CD8-positive, alpha-beta memory T cell (primary cell): ENCODE results near the gene ALX4. TPM values are rescaled to one million over a fixed set of nuclear protein-coding genes. Genes with fewer than 3 reads are reported as not detected.

ENCODE experiments used
- CTCF ChIA-PET: fragments of 350-600 bp; sonication (Branson Sonifier 250); formaldehyde crosslinking; loops from one replicate; lab custom pipeline; 2021; ENCODE audit warnings: antibody characterized with exemption; lab: Charles Lee
- POLR2A ChIA-PET: fragments of 350-600 bp; sonication (Branson Sonifier 250); formaldehyde crosslinking; loops from one replicate; lab custom pipeline; 2021; ENCODE audit warnings: antibody characterized with exemption; lab: Charles Lee
- DNase-seq, 5 donors: peaks; one replicate each; pipeline versions ENCODE4 v3.0.0 to v3.0.0-alpha.2; 2020 to 2022; ENCODE audit warnings: mixed read lengths in 1 of 5
- H3K27ac ChIP-seq: one replicate; pipeline ENCODE4 v1.7.0; 2013; ENCODE audit warnings: low read depth, mild to moderate bottlenecking, low read length, moderate library complexity
- H3K27me3 ChIP-seq: 2 replicates; pipeline ENCODE4 v1.7.0; 2013; ENCODE audit warnings: low read length, mild to moderate bottlenecking; ENCODE audit not compliant: insufficient read depth, poor library complexity, severe bottlenecking
- H3K36me3 ChIP-seq: 2 replicates; pipeline ENCODE4 v1.7.0; 2013; ENCODE audit warnings: mild to moderate bottlenecking, low read length, moderate library complexity; ENCODE audit not compliant: insufficient read depth
- H3K4me1 ChIP-seq: 2 replicates; pipeline ENCODE4 v1.7.0; 2013; ENCODE audit warnings: mild to moderate bottlenecking, low read length, moderate library complexity; ENCODE audit not compliant: insufficient read depth
- H3K4me3 ChIP-seq: 2 replicates; pipeline ENCODE4 v1.7.0; 2013; ENCODE audit warnings: mild to moderate bottlenecking, low read length
- H3K9me3 ChIP-seq: 2 replicates; pipeline ENCODE4 v1.7.0; 2013; ENCODE audit warnings: mild to moderate bottlenecking, low read length
- H3K27ac Mint-ChIP-seq, 8 donors: one replicate each; pipeline ENCODE4 v1.8.0; 2020 to 2021; ENCODE audit warnings: mixed read lengths in 8 of 8, mild to moderate bottlenecking in 6 of 8, inconsistent platforms in 3 of 8, moderate library complexity in 3 of 8
- H3K27me3 Mint-ChIP-seq, 2 donors: one replicate each; pipeline ENCODE4 v1.8.0; 2020 to 2021; ENCODE audit warnings: mixed read lengths in 2 of 2, mild to moderate bottlenecking in 1 of 2, moderate library complexity in 1 of 2
- H3K36me3 Mint-ChIP-seq, 3 donors: one replicate each; pipeline ENCODE4 v1.8.0; 2020 to 2021; ENCODE audit warnings: mixed read lengths in 3 of 3, inconsistent platforms in 1 of 3, mild to moderate bottlenecking in 1 of 3
- H3K4me1 Mint-ChIP-seq, 3 donors: one replicate each; pipeline ENCODE4 v1.8.0; 2020 to 2021; ENCODE audit warnings: mixed read lengths in 3 of 3, inconsistent platforms in 1 of 3, mild to moderate bottlenecking in 1 of 3
- H3K4me3 Mint-ChIP-seq, 7 donors: one replicate each; pipeline ENCODE4 v1.8.0; 2020 to 2021; ENCODE audit warnings: mixed read lengths in 7 of 7, mild to moderate bottlenecking in 6 of 7, moderate library complexity in 4 of 7, inconsistent platforms in 2 of 7
- H3K9me3 Mint-ChIP-seq, 5 donors: one replicate each; pipeline ENCODE4 v1.8.0; 2020 to 2022; ENCODE audit warnings: mixed read lengths in 5 of 5, mild to moderate bottlenecking in 3 of 5, moderate library complexity in 2 of 5, inconsistent platforms in 1 of 5
- polyA plus RNA-seq: library from polyadenylated mRNA; unstranded; fragments of 300-500 nt; fragmentation: Illumina TruSeq; gene quantifications from one replicate; pipeline ENCODE4 v1.2.3, GENCODE V29; 2021
- total RNA-seq, 2 experiments: library from RNA; stranded (reverse); gene quantifications; one replicate each; pipeline ENCODE4 v1.2.3, GENCODE V29; 2021

ALX4 gene
- total and polyA plus RNA-seq, 3 experiments from 2014 or later = not detected

GRCh38 chr11:44305470-44306051 lies 4.4 kb downstream of the ALX4 start:
- H3K27me3 ChIP-seq = peaks cover 38% of the 10 kb centered on the region
- Mint-ChIP-seq H3K4me3 (peak overlapping the region; percentile 81 to 93 (median 85)), H3K27ac (peak overlapping the region in 3 of 8 donors; percentile 34 to 60 (median 51)), H3K27me3 (peaks cover 66 to 78% of the 10 kb centered on the region in 2 donors), H3K4me1 (peaks cover 27 to 51% (median 27%) of the 10 kb centered on the region in 3 donors), H3K9me3 (peaks cover 0 to 6% (median 0%) of the 10 kb centered on the region in 5 donors), H3K36me3 (peaks cover 0 to 2% (median 0%) of the 10 kb centered on the region in 3 donors)
- no peaks in the 10 kb centered on the region for H3K9me3 ChIP-seq
- peak in 1 of 5 donors; percentile 13 for DNase-seq
- ChIA-PET CTCF (no interaction called here), POLR2A (no interaction called here)
- peaks cover 16% of the 10 kb centered on the region for H3K4me1 ChIP-seq
- H3K27ac ChIP-seq = no peak overlapping the region
- H3K4me3 ChIP-seq = peak overlapping the region; percentile 59
- no peaks in the 10 kb centered on the region for H3K36me3 ChIP-seq

- peak overlapping the region in 1 of 8 donors; percentile 34 for H3K27ac Mint-ChIP-seq
- H3K27me3 ChIP-seq = peaks cover 38% of the 10 kb centered on the region
- H3K4me3 Mint-ChIP-seq = peak overlapping the region; percentile 81 to 93 (median 85)
- peaks cover 0 to 6% (median 0%) of the 10 kb centered on the region in 5 donors for H3K9me3 Mint-ChIP-seq
- no peaks in the 10 kb centered on the region for H3K9me3 ChIP-seq
- peaks cover 66 to 82% of the 10 kb centered on the region in 2 donors for H3K27me3 Mint-ChIP-seq
- no peak for DNase-seq
- peaks cover 27 to 51% (median 27%) of the 10 kb centered on the region in 3 donors for H3K4me1 Mint-ChIP-seq
- CTCF ChIA-PET = no interaction called here
- peaks cover 0 to 2% (median 0%) of the 10 kb centered on the region in 3 donors for H3K36me3 Mint-ChIP-seq
- POLR2A ChIA-PET = no interaction called here
- H3K4me3 ChIP-seq = peak overlapping the region; percentile 59
- no peaks in the 10 kb centered on the region for H3K36me3 ChIP-seq
- peaks cover 16% of the 10 kb centered on the region for H3K4me1 ChIP-seq
- no peak overlapping the region for H3K27ac ChIP-seq
These were observed 4.9 kb downstream of the ALX4 start for GRCh38 chr11:44305026-44305469.

- peaks cover 38% of the 10 kb centered on the region for H3K27me3 ChIP-seq
- Mint-ChIP-seq H3K4me3 (peak overlapping the region; percentile 81 to 93 (median 85)), H3K36me3 (peaks cover 0 to 2% (median 0%) of the 10 kb centered on the region in 3 donors), H3K4me1 (peaks cover 27 to 47% (median 27%) of the 10 kb centered on the region in 3 donors), H3K27me3 (peaks cover 71 to 86% of the 10 kb centered on the region in 2 donors), H3K27ac (no peak overlapping the region), H3K9me3 (peaks cover 0 to 6% (median 0%) of the 10 kb centered on the region in 5 donors)
- no peak overlapping the region for H3K4me3 ChIP-seq
- CTCF ChIA-PET = no interaction called here
- H3K36me3 ChIP-seq = no peaks in the 10 kb centered on the region
- H3K4me1 ChIP-seq = peaks cover 16% of the 10 kb centered on the region
- DNase-seq = no peak
- no peak overlapping the region for H3K27ac ChIP-seq
- POLR2A ChIA-PET = no interaction called here
- H3K9me3 ChIP-seq = no peaks in the 10 kb centered on the region
These were observed 5.6 kb downstream of the ALX4 start for GRCh38 chr11:44304091-44305025.

- Histone ChIP-seq H3K27me3 (peaks cover 35% of the 10 kb centered on the region), H3K27ac (no peak overlapping the region), H3K36me3 (no peaks in the 10 kb centered on the region), H3K4me1 (peaks cover 16% of the 10 kb centered on the region), H3K9me3 (no peaks in the 10 kb centered on the region), H3K4me3 (no peak overlapping the region)
- Mint-ChIP-seq H3K36me3 (peaks cover 0 to 2% (median 0%) of the 10 kb centered on the region in 3 donors), H3K4me1 (peaks cover 25 to 44% (median 27%) of the 10 kb centered on the region in 3 donors), H3K4me3 (peak overlapping the region in 1 of 7 donors; percentile 87), H3K27ac (no peak overlapping the region), H3K9me3 (peaks cover 0 to 6% (median 0%) of the 10 kb centered on the region in 5 donors), H3K27me3 (peaks cover 70 to 87% of the 10 kb centered on the region in 2 donors)
- DNase-seq = no peak
- ChIA-PET CTCF (no interaction called here), POLR2A (no interaction called here)
These were observed 6.5 kb downstream of the ALX4 start for GRCh38 chr11:44303401-44303938.

GRCh38 chr11:44301564-44302271 lies 8.2 kb downstream of the ALX4 start:
- Histone ChIP-seq H3K27ac (no peak overlapping the region), H3K36me3 (no peaks in the 10 kb centered on the region), H3K9me3 (no peaks in the 10 kb centered on the region), H3K4me1 (peaks cover 16% of the 10 kb centered on the region), H3K27me3 (peaks cover 30% of the 10 kb centered on the region), H3K4me3 (no peak overlapping the region)
- Mint-ChIP-seq H3K27me3 (peaks cover 58 to 77% of the 10 kb centered on the region in 2 donors), H3K9me3 (peaks cover 0 to 6% (median 0%) of the 10 kb centered on the region in 5 donors), H3K4me3 (peak overlapping the region in 1 of 7 donors; percentile 44), H3K36me3 (peaks cover 0 to 2% (median 0%) of the 10 kb centered on the region in 3 donors), H3K4me1 (peaks cover 22 to 37% (median 24%) of the 10 kb centered on the region in 3 donors), H3K27ac (no peak overlapping the region)
- CTCF ChIA-PET = interaction anchor here (0.6 kb wide), 1 partner anchor 162 kb away, joined by 3 read pairs; no protein-coding TSS in a partner anchor
- POLR2A ChIA-PET = no interaction called here
- DNase-seq = no peak

GRCh38 chr11:44300844-44301563 lies 8.9 kb downstream of the ALX4 start:
- H3K27ac ChIP-seq = no peak overlapping the region
- H3K4me3 Mint-ChIP-seq = no peak overlapping the region
- peaks cover 0 to 6% (median 0%) of the 10 kb centered on the region in 5 donors for H3K9me3 Mint-ChIP-seq
- no peak overlapping the region for H3K4me3 ChIP-seq
- peaks cover 53 to 76% of the 10 kb centered on the region in 2 donors for H3K27me3 Mint-ChIP-seq
- DNase-seq = no peak
- H3K4me1 ChIP-seq = peaks cover 16% of the 10 kb centered on the region
- POLR2A ChIA-PET = no interaction called here
- peaks cover 0 to 2% (median 0%) of the 10 kb centered on the region in 3 donors for H3K36me3 Mint-ChIP-seq
- H3K27ac Mint-ChIP-seq = no peak overlapping the region
- CTCF ChIA-PET = interaction anchor here (0.6 kb wide), 1 partner anchor 162 kb away, joined by 3 read pairs; no protein-coding TSS in a partner anchor
- H3K9me3 ChIP-seq = no peaks in the 10 kb centered on the region
- H3K27me3 ChIP-seq = peaks cover 27% of the 10 kb centered on the region
- H3K4me1 Mint-ChIP-seq = peaks cover 18 to 30% (median 19%) of the 10 kb centered on the region in 3 donors
- H3K36me3 ChIP-seq = no peaks in the 10 kb centered on the region

- peaks cover under 1% of the 10 kb centered on the region for H3K4me1 ChIP-seq
- H3K9me3 Mint-ChIP-seq = no peaks in the 10 kb centered on the region
- H3K36me3 Mint-ChIP-seq = no peaks in the 10 kb centered on the region
- no peak overlapping the region for H3K4me3 ChIP-seq
- H3K9me3 ChIP-seq = no peaks in the 10 kb centered on the region
- ChIA-PET CTCF (no interaction called here), POLR2A (no interaction called here)
- peaks cover 7% of the 10 kb centered on the region for H3K27me3 ChIP-seq
- H3K27ac ChIP-seq = no peak overlapping the region
- peak in 1 of 5 donors; percentile 15 for DNase-seq
- H3K4me1 Mint-ChIP-seq = peaks cover 0 to 8% (median 4%) of the 10 kb centered on the region in 3 donors
- H3K4me3 Mint-ChIP-seq = no peak overlapping the region
- peak overlapping the region in 1 of 8 donors; percentile 60 for H3K27ac Mint-ChIP-seq
- H3K36me3 ChIP-seq = no peaks in the 10 kb centered on the region
- peaks cover 38 to 62% of the 10 kb centered on the region in 2 donors for H3K27me3 Mint-ChIP-seq
These were observed 11.1 kb downstream of the ALX4 start for GRCh38 chr11:44298862-44299261.
